GM19452 (cell line): ENCODE measurements around the gene GGA3.
A peak's percentile ranks its signal among the peaks of the same experiment; 100 is the strongest.
"Not testable (repeated sequence)": the region's sequence is repeated elsewhere in the genome, so short reads cannot be mapped to it uniquely, and the experiment has no call there.

Experiments used
- ATAC-seq: cut with Tn5 transposase; IDR thresholded peaks from one replicate; pipeline ENCODE4 v1.9.1; 2021; ENCODE audit not compliant: unreplicated experiment

The GGA3 gene

GRCh38 chr17:75261336-75262111 is at the start of gene GGA3, which contains the start of gene MRPS7:
GGA3 (minus strand) TSS chr17:75261606; CDS start chr17:75261587, 19 bp downstream.
MRPS7 (plus strand) TSS chr17:75261879; CDS start chr17:75261901, 22 bp downstream.
- peak; percentile 93 for ATAC-seq

GRCh38 chr17:75308732-75309629 is 47.6 kb upstream of the GGA3 start:
- ATAC-seq = no peak

GRCh38 chr17:75307957-75308731 is 46.7 kb upstream of the GGA3 start:
- no peak for ATAC-seq

- ATAC-seq = no peak
Observed at GRCh38 chr17:75301502-75302206, 40.2 kb upstream of the GGA3 start.

- no peak for ATAC-seq
Observed at GRCh38 chr17:75301049-75301448, 39.6 kb upstream of the GGA3 start.

- ATAC-seq = no peak
Observed at GRCh38 chr17:75300280-75300679, 38.9 kb upstream of the GGA3 start.

GRCh38 chr17:75295201-75296158 is 34.1 kb upstream of the GGA3 start:
- ATAC-seq = peak; percentile 56

- not testable (repeated sequence) for ATAC-seq
Observed at GRCh38 chr17:75292810-75293448, 31.5 kb upstream of the GGA3 start.

GRCh38 chr17:75289832-75290337 is 28.5 kb upstream of the GGA3 start:
- ATAC-seq = peak; percentile 8

GRCh38 chr17:75289115-75289831 is 27.9 kb upstream of the GGA3 start, which contains the start of gene SLC25A19:
SLC25A19 (minus strand) TSS chr17:75289433; CDS start chr17:75286764, 2,669 bp downstream.
- peak; percentile 89 for ATAC-seq

GRCh38 chr17:75288770-75289114 is 27.3 kb upstream of the GGA3 start:
- peak; percentile 1 for ATAC-seq

GRCh38 chr17:75288359-75288758 is 27.0 kb upstream of the GGA3 start:
- ATAC-seq = no peak

GRCh38 chr17:75287221-75287620 is 25.8 kb upstream of the GGA3 start:
- ATAC-seq = no peak

GRCh38 chr17:75285123-75285522 is 23.7 kb upstream of the GGA3 start:
- ATAC-seq = no peak

GRCh38 chr17:75280189-75280588 is 18.8 kb upstream of the GGA3 start:
- ATAC-seq = not testable (repeated sequence)

- no peak for ATAC-seq
Observed at GRCh38 chr17:75277664-75278071, 16.3 kb upstream of the GGA3 start.

- ATAC-seq = no peak
Observed at GRCh38 chr17:75273977-75274708, 12.7 kb upstream of the GGA3 start.
